Measurements from ENCODE around the gene RGS17. TPM values are rescaled to one million over a fixed set of nuclear protein-coding genes. Genes with fewer than 3 reads are reported as not detected.

RGS17 gene
- total and polyA plus RNA-seq, 2 of the 13 experiments (the other 11 are each of a cell fraction or from before 2014, with no cell fraction given), result 0.04 TPM; not detected in 1

DNA sequence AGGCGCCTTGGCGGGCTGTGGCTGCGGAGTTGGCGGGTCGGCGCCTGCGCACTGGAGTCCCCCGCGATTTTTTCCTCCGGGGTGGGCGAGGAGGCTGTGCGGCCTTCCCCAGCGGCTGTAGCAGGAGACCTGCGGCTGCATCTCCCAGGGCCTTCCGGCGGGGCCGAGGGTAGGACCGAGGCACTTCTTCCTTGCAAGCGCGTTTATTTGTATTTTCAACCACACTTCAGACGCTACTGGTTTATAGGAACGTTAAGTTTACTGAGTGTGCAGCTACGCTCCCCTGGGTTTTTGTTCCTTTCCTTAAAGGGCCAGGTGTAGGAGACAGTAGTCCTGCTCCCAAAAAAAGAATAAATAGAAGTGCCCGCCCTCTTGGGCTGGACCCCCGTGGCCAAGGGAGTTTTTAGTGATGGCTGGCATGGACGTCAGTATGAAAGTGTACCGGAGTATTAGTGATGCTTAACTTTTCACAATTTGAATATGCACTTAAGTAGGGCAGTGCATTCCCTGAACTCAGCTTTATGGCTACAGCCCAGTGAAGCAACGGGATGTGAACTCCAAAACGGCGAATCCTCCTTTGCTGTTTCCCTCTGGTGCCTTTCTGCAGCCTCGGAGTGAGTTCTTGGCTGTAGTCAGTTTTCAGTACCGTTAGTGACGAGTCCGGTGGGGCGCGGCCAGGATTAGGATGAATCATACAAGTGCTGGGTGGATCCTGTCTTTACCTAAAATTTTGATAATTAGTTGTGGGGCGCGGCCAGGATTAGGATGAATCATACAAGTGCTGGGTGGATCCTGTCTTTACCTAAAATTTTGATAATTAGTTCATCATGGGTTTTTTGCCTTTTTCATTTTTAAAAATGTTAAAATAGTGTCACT is 147.2 kb downstream of the RGS17 start (continued):
- TF ChIP-seq KMT2A (CRISPR knock-in tag; IDR thresholded peaks at IDR 0.05) (peak; percentile 78), SP5 (CRISPR knock-in tag; IDR thresholded peaks at IDR 0.05; ENCODE audit: borderline replicate concordance, low read depth) (no peak), LCORL (IDR thresholded peaks at IDR 0.05) (no peak), LCORL (CRISPR knock-in tag; IDR thresholded peaks at IDR 0.05) (0 out of 2 replicates have a peak, but pooled peaks have one; percentile 21), SETDB1 (CRISPR knock-in tag; IDR thresholded peaks at IDR 0.05; ENCODE audit: borderline replicate concordance) (no peak), ZNF10 (CRISPR knock-in tag; IDR thresholded peaks at IDR 0.05; ENCODE audit: borderline replicate concordance, low read depth) (no peak), MAFF (IDR thresholded peaks at IDR 0.05; ENCODE audit: low read depth, low read length) (no peak), HCFC1 (IDR thresholded peaks at IDR 0.05; ENCODE audit: low read depth, low read length) (no peak), SAFB2 (CRISPR knock-in tag; IDR thresholded peaks at IDR 0.05; ENCODE audit: borderline replicate concordance, low read depth) (no peak), CENPX (CRISPR knock-in tag; IDR thresholded peaks at IDR 0.05) (no peak), PITX1 (CRISPR knock-in tag; IDR thresholded peaks at IDR 0.05) (no peak), ZNF782 (CRISPR knock-in tag; IDR thresholded peaks at IDR 0.05; ENCODE audit: borderline replicate concordance) (no peak), GLI4 (CRISPR knock-in tag; IDR thresholded peaks at IDR 0.05; ENCODE audit: borderline replicate concordance) (0 out of 2 replicates have a peak, but pooled peaks have one; percentile 12), ZNF253 (CRISPR knock-in tag; IDR thresholded peaks at IDR 0.05; ENCODE audit: borderline replicate concordance) (no peak), GATA4 (IDR thresholded peaks at IDR 0.05; ENCODE audit: borderline replicate concordance, low read depth) (0 out of 2 replicates have a peak, but pooled peaks have one; percentile 49), BHLHE40 (IDR thresholded peaks at IDR 0.05; ENCODE audit: low read length) (no peak)
- TF ChIP-seq, protein P1, sequence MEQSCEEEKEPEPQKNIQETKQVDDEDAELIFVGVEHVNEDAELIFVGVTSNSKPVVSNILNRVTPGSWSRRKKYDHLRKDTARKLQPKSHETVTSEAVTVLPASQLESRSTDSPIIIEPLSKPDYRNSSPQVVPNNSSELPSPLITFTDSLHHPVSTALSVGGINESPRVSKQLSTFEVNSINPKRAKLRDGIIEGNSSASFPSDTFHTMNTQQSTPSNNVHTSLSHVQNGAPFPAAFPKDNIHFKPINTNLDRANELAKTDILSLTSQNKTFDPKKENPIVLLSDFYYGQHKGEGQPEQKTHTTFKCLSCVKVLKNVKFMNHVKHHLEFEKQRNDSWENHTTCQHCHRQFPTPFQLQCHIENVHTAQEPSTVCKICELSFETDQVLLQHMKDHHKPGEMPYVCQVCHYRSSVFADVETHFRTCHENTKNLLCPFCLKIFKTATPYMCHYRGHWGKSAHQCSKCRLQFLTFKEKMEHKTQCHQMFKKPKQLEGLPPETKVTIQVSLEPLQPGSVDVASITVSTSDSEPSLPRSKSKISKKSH (CRISPR knock-in tag; IDR thresholded peaks at IDR 0.05; ENCODE audit: borderline replicate concordance), result no peak
- TF ChIP-seq, protein P2, sequence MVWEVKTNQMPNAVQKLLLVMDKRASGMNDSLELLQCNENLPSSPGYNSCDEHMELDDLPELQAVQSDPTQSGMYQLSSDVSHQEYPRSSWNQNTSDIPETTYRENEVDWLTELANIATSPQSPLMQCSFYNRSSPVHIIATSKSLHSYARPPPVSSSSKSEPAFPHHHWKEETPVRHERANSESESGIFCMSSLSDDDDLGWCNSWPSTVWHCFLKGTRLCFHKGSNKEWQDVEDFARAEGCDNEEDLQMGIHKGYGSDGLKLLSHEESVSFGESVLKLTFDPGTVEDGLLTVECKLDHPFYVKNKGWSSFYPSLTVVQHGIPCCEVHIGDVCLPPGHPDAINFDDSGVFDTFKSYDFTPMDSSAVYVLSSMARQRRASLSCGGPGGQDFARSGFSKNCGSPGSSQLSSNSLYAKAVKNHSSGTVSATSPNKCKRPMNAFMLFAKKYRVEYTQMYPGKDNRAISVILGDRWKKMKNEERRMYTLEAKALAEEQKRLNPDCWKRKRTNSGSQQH (CRISPR knock-in tag; IDR thresholded peaks at IDR 0.05; ENCODE audit: low read depth), result no peak
- TF ChIP-seq, protein P3, sequence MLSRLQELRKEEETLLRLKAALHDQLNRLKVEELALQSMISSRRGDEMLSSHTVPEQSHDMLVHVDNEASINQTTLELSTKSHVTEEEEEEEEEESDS (CRISPR knock-in tag; IDR thresholded peaks at IDR 0.05; ENCODE audit: borderline replicate concordance), result no peak
- TF ChIP-seq, protein P4, sequence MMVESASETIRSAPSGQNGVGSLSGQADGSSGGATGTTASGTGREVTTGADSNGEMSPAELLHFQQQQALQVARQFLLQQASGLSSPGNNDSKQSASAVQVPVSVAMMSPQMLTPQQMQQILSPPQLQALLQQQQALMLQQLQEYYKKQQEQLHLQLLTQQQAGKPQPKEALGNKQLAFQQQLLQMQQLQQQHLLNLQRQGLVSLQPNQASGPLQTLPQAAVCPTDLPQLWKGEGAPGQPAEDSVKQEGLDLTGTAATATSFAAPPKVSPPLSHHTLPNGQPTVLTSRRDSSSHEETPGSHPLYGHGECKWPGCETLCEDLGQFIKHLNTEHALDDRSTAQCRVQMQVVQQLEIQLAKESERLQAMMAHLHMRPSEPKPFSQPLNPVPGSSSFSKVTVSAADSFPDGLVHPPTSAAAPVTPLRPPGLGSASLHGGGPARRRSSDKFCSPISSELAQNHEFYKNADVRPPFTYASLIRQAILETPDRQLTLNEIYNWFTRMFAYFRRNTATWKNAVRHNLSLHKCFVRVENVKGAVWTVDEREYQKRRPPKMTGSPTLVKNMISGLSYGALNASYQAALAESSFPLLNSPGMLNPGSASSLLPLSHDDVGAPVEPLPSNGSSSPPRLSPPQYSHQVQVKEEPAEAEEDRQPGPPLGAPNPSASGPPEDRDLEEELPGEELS (CRISPR knock-in tag; IDR thresholded peaks at IDR 0.05), result 0 out of 2 replicates have a peak, but pooled peaks have one; percentile 0
- TF ChIP-seq, protein P5, sequence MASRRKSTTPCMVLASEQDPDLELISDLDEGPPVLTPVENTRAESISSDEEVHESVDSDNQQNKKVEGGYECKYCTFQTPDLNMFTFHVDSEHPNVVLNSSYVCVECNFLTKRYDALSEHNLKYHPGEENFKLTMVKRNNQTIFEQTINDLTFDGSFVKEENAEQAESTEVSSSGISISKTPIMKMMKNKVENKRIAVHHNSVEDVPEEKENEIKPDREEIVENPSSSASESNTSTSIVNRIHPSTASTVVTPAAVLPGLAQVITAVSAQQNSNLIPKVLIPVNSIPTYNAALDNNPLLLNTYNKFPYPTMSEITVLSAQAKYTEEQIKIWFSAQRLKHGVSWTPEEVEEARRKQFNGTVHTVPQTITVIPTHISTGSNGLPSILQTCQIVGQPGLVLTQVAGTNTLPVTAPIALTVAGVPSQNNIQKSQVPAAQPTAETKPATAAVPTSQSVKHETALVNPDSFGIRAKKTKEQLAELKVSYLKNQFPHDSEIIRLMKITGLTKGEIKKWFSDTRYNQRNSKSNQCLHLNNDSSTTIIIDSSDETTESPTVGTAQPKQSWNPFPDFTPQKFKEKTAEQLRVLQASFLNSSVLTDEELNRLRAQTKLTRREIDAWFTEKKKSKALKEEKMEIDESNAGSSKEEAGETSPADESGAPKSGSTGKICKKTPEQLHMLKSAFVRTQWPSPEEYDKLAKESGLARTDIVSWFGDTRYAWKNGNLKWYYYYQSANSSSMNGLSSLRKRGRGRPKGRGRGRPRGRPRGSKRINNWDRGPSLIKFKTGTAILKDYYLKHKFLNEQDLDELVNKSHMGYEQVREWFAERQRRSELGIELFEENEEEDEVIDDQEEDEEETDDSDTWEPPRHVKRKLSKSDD (CRISPR knock-in tag; IDR thresholded peaks at IDR 0.05; ENCODE audit: low read depth), result no peak
